Progenitor cell of endocrine pancreas (in vitro differentiated cells): ENCODE measurements around the gene PTPRK. TPM values are rescaled to one million over a fixed set of nuclear protein-coding genes. Genes with fewer than 3 reads are reported as not detected.

Experiments
- DNase-seq: peaks from one replicate; pipeline ENCODE4 v3.0.0; 2021; ENCODE audit warnings: low spot score; ENCODE audit not compliant: unreplicated experiment
- H3K27ac Mint-ChIP-seq: 2 replicates; pipeline ENCODE4 v1.8.0; 2021; ENCODE audit warnings: mild to moderate bottlenecking, moderate library complexity, mixed read lengths
- H3K27me3 Mint-ChIP-seq: 2 replicates; pipeline ENCODE4 v1.8.0; 2021; ENCODE audit warnings: mixed read lengths
- H3K36me3 Mint-ChIP-seq: 2 replicates; pipeline ENCODE4 v1.8.0; 2022; ENCODE audit warnings: mixed read lengths; ENCODE audit not compliant: insufficient read depth
- H3K4me1 Mint-ChIP-seq: 2 replicates; pipeline ENCODE4 v1.8.0; 2021; ENCODE audit warnings: low read depth, mixed read lengths
- H3K4me3 Mint-ChIP-seq: 2 replicates; pipeline ENCODE4 v1.8.0; 2021; ENCODE audit warnings: low read depth, mild to moderate bottlenecking, moderate library complexity, mixed read lengths
- H3K9me3 Mint-ChIP-seq: 2 replicates; pipeline ENCODE4 v1.8.0; 2021; ENCODE audit warnings: low read depth, mixed read lengths
- CTCF ChIP-seq: fragments of 200-600 bp; sonication (generic); IDR thresholded peaks from one replicate; pipeline ENCODE4 v1.5.0; 2021; ENCODE audit warnings: antibody characterized with exemption, mild to moderate bottlenecking; ENCODE audit not compliant: unreplicated experiment
- total RNA-seq: library from RNA; stranded (reverse); gene quantifications from 2 replicates; pipeline ENCODE4 v1.2.1, GENCODE V29; 2021

The PTPRK gene
- total RNA-seq, 1 donor from 2014 or later, result 86.2 TPM

- H3K36me3 Mint-ChIP-seq, result peaks cover 3% of the 10 kb centered on the region
- peaks cover 24% of the 10 kb centered on the region for H3K4me1 Mint-ChIP-seq
- no peak for DNase-seq
- H3K9me3 Mint-ChIP-seq, result no peaks in the 10 kb centered on the region
- no peak for TF ChIP-seq CTCF
- H3K27ac Mint-ChIP-seq, result no peak overlapping the region
- H3K27me3 Mint-ChIP-seq, result no peaks in the 10 kb centered on the region
- no peak overlapping the region for H3K4me3 Mint-ChIP-seq
These were observed 200.5 kb downstream of the PTPRK start for GRCh38 chr6:128319946-128320345.

- Mint-ChIP-seq H3K27ac (no peak overlapping the region), H3K4me1 (peaks cover 24% of the 10 kb centered on the region), H3K36me3 (peaks cover 3% of the 10 kb centered on the region), H3K4me3 (no peak overlapping the region), H3K9me3 (no peaks in the 10 kb centered on the region), H3K27me3 (no peaks in the 10 kb centered on the region)
- no peak for DNase-seq
- no peak for TF ChIP-seq CTCF
These were observed 201.2 kb downstream of the PTPRK start for GRCh38 chr6:128319157-128319556.

DNA sequence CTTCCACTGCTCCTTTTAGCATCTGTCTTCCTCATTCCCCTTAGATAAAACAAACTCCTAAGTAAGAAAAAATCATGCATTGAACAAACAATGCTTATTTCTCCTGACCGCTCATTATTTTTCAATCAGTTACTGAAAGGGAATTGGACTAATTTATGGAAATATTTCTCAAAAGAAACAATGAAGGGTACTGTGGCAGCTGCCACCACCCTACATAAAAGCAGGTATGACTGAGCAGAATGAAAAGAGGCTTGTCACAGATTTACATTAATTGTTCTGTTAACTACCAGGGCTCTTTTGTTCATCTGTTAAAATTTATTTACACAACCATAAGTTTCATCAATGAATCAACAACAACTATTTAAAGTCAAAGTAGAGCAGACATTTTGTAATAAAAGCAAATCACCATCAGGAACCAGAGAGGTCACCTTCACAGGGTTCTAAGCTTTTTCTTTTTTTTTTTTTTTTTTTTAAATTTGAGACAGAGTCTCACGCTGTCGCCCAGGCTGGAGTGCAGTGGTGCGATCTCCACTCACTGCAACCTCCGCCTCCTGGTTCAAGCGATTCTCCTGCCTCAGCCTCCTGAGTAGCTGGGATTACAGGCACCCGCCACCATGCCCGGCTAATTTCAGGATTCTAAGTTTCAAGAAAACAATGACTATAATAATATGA lies 204.0 kb downstream of the PTPRK start:
- no peak for TF ChIP-seq CTCF
- H3K27me3 Mint-ChIP-seq, result no peaks in the 10 kb centered on the region
- no peak overlapping the region for H3K27ac Mint-ChIP-seq
- H3K4me3 Mint-ChIP-seq, result no peak overlapping the region
- DNase-seq, result no peak
- H3K36me3 Mint-ChIP-seq, result peaks cover under 1% of the 10 kb centered on the region
- H3K9me3 Mint-ChIP-seq, result no peaks in the 10 kb centered on the region
- peaks cover 26% of the 10 kb centered on the region for H3K4me1 Mint-ChIP-seq

GRCh38 chr6:128314190-128314589 lies 206.2 kb downstream of the PTPRK start:
- H3K4me1 Mint-ChIP-seq, result peaks cover 21% of the 10 kb centered on the region

GRCh38 chr6:128311944-128312570 lies 208.3 kb downstream of the PTPRK start:
- no peaks in the 10 kb centered on the region for H3K9me3 Mint-ChIP-seq
- H3K27ac Mint-ChIP-seq, result no peak overlapping the region
- no peak for DNase-seq
- no peak for TF ChIP-seq CTCF
- H3K4me1 Mint-ChIP-seq, result peaks cover 16% of the 10 kb centered on the region
- H3K4me3 Mint-ChIP-seq, result no peak overlapping the region
- H3K27me3 Mint-ChIP-seq, result no peaks in the 10 kb centered on the region
- peaks cover 1% of the 10 kb centered on the region for H3K36me3 Mint-ChIP-seq

More at GRCh38 chr6:128314190-128314589, 206.2 kb downstream of the PTPRK start:
- no peak for TF ChIP-seq CTCF
- no peaks in the 10 kb centered on the region for H3K27me3 Mint-ChIP-seq
- no peak overlapping the region for H3K27ac Mint-ChIP-seq
- peaks cover 1% of the 10 kb centered on the region for H3K36me3 Mint-ChIP-seq
- H3K9me3 Mint-ChIP-seq, result no peaks in the 10 kb centered on the region
- no peak for DNase-seq
- no peak overlapping the region for H3K4me3 Mint-ChIP-seq
